IgD-negative memory B cell (primary cell): Measurements from ENCODE around the gene SIRPB1. TPM values are rescaled to one million over a fixed set of nuclear protein-coding genes. Genes with fewer than 3 reads are reported as not detected.
"Not testable (repeated sequence)": the region's sequence is repeated elsewhere in the genome, so short reads cannot be mapped to it uniquely, and the experiment has no call there.

Experiments
- H3K27ac Mint-ChIP-seq, 3 donors: one replicate each; pipeline ENCODE4 v1.8.0; 2020 to 2022; ENCODE audit warnings: mild to moderate bottlenecking in 3 of 3, mixed read lengths in 3 of 3, moderate library complexity in 1 of 3
- H3K27me3 Mint-ChIP-seq: one replicate; pipeline ENCODE4 v1.8.0; 2021; ENCODE audit warnings: mixed read lengths
- H3K36me3 Mint-ChIP-seq: one replicate; pipeline ENCODE4 v1.8.0; 2020; ENCODE audit warnings: mild to moderate bottlenecking, mixed read lengths
- H3K4me1 Mint-ChIP-seq, 3 donors: one replicate each; pipeline ENCODE4 v1.8.0; 2020 to 2022; ENCODE audit warnings: mixed read lengths in 3 of 3, mild to moderate bottlenecking in 1 of 3
- H3K4me3 Mint-ChIP-seq, 4 donors: one replicate each; pipeline ENCODE4 v1.8.0; 2020 to 2022; ENCODE audit warnings: mild to moderate bottlenecking in 4 of 4, mixed read lengths in 4 of 4, moderate library complexity in 3 of 4
- H3K9me3 Mint-ChIP-seq, 3 donors: one replicate each; pipeline ENCODE4 v1.8.0; 2020 to 2021; ENCODE audit warnings: mixed read lengths in 3 of 3, mild to moderate bottlenecking in 1 of 3
- polyA plus RNA-seq: library from polyadenylated mRNA; unstranded; fragments of 300-500 nt; fragmentation: Illumina TruSeq; gene quantifications from one replicate; pipeline ENCODE4 v1.2.3, GENCODE V29; 2021

SIRPB1 gene
- polyA plus RNA-seq, 1 donor from 2014 or later = 2.0 TPM

GRCh38 chr20:1651268-1652058 is 31.7 kb upstream of the SIRPB1 start:
- peaks cover 2% of the 10 kb centered on the region for H3K36me3 Mint-ChIP-seq

GRCh38 chr20:1648101-1648500 is 28.3 kb upstream of the SIRPB1 start:
- Mint-ChIP-seq H3K36me3 (peaks cover 2% of the 10 kb centered on the region), H3K4me1 (peaks cover 8 to 19% (median 15%) of the 10 kb centered on the region in 3 donors), H3K9me3 (peaks cover 0 to 4% (median 1%) of the 10 kb centered on the region in 3 donors), H3K27me3 (peaks cover 3% of the 10 kb centered on the region), H3K27ac (no peak overlapping the region), H3K4me3 (no peak overlapping the region)

More at GRCh38 chr20:1651268-1652058, 31.7 kb upstream of the SIRPB1 start:
- H3K4me3 Mint-ChIP-seq = peak overlapping the region in 1 of 4 donors; percentile 63
- H3K4me1 Mint-ChIP-seq = peaks cover 17 to 25% (median 19%) of the 10 kb centered on the region in 3 donors
- H3K27ac Mint-ChIP-seq = no peak overlapping the region
- peaks cover 3% of the 10 kb centered on the region for H3K27me3 Mint-ChIP-seq
- H3K9me3 Mint-ChIP-seq = peaks cover 1 to 9% (median 2%) of the 10 kb centered on the region in 3 donors

GRCh38 chr20:1646975-1647431 is 27.2 kb upstream of the SIRPB1 start:
- Mint-ChIP-seq H3K36me3 (peaks cover 2% of the 10 kb centered on the region), H3K27me3 (peaks cover 3% of the 10 kb centered on the region), H3K4me3 (no peak overlapping the region), H3K4me1 (peaks cover 8 to 16% (median 12%) of the 10 kb centered on the region in 3 donors), H3K27ac (no peak overlapping the region), H3K9me3 (no peaks in the 10 kb centered on the region)

- H3K9me3 Mint-ChIP-seq = peaks cover 0 to 2% (median 0%) of the 10 kb centered on the region in 3 donors
Measured at GRCh38 chr20:1644101-1644962, 24.5 kb upstream of the SIRPB1 start.

GRCh38 chr20:1638643-1639042 is 18.8 kb upstream of the SIRPB1 start:
- H3K27me3 Mint-ChIP-seq, H3K36me3 Mint-ChIP-seq, H3K9me3 Mint-ChIP-seq, H3K4me3 Mint-ChIP-seq, H3K27ac Mint-ChIP-seq: not testable (repeated sequence)
- H3K4me1 Mint-ChIP-seq = peaks cover 2 to 13% (median 9%) of the 10 kb centered on the region in 3 donors

More at GRCh38 chr20:1644101-1644962, 24.5 kb upstream of the SIRPB1 start:
- Mint-ChIP-seq H3K27me3 (no peaks in the 10 kb centered on the region), H3K36me3 (peaks cover 2% of the 10 kb centered on the region), H3K4me3 (no peak overlapping the region), H3K27ac (no peak overlapping the region), H3K4me1 (peaks cover under 1 to 6% (median 6%) of the 10 kb centered on the region in 3 donors)

GRCh38 chr20:1637755-1638154 is 17.9 kb upstream of the SIRPB1 start:
- no peak overlapping the region for H3K4me3 Mint-ChIP-seq
- H3K36me3 Mint-ChIP-seq = peaks cover 3% of the 10 kb centered on the region
- H3K27me3 Mint-ChIP-seq = no peaks in the 10 kb centered on the region
- H3K27ac Mint-ChIP-seq = no peak overlapping the region
- peaks cover 2 to 15% (median 9%) of the 10 kb centered on the region in 3 donors for H3K4me1 Mint-ChIP-seq
- peaks cover 0 to 2% (median 0%) of the 10 kb centered on the region in 3 donors for H3K9me3 Mint-ChIP-seq

- Mint-ChIP-seq H3K4me1 (peaks cover 6 to 19% (median 9%) of the 10 kb centered on the region in 3 donors), H3K4me3 (no peak overlapping the region), H3K36me3 (peaks cover 4% of the 10 kb centered on the region), H3K9me3 (peaks cover 0 to 2% (median 0%) of the 10 kb centered on the region in 3 donors), H3K27me3 (no peaks in the 10 kb centered on the region), H3K27ac (no peak overlapping the region)
Measured at GRCh38 chr20:1637226-1637625, 17.4 kb upstream of the SIRPB1 start.

- H3K27ac Mint-ChIP-seq = no peak overlapping the region
- peaks cover 4% of the 10 kb centered on the region for H3K36me3 Mint-ChIP-seq
- peaks cover 9 to 25% (median 12%) of the 10 kb centered on the region in 3 donors for H3K4me1 Mint-ChIP-seq
Measured at GRCh38 chr20:1636621-1637020, 16.8 kb upstream of the SIRPB1 start.

GRCh38 chr20:1635291-1635979 is 15.6 kb upstream of the SIRPB1 start:
- peaks cover 2% of the 10 kb centered on the region for H3K27me3 Mint-ChIP-seq
- no peak overlapping the region for H3K4me3 Mint-ChIP-seq
- peaks cover 9 to 26% (median 14%) of the 10 kb centered on the region in 3 donors for H3K4me1 Mint-ChIP-seq
- no peak overlapping the region for H3K27ac Mint-ChIP-seq
- peaks cover 4% of the 10 kb centered on the region for H3K36me3 Mint-ChIP-seq
- peaks cover 0 to 2% (median 0%) of the 10 kb centered on the region in 3 donors for H3K9me3 Mint-ChIP-seq

More at GRCh38 chr20:1636621-1637020, 16.8 kb upstream of the SIRPB1 start:
- Mint-ChIP-seq H3K4me3 (no peak overlapping the region), H3K27me3 (peaks cover 2% of the 10 kb centered on the region), H3K9me3 (peaks cover 0 to 2% (median 0%) of the 10 kb centered on the region in 3 donors)

GRCh38 chr20:1633535-1633934 is 13.7 kb upstream of the SIRPB1 start:
- H3K27ac Mint-ChIP-seq = peak overlapping the region in 1 of 3 donors; percentile 19
- no peaks in the 10 kb centered on the region for H3K9me3 Mint-ChIP-seq
- peaks cover 2% of the 10 kb centered on the region for H3K27me3 Mint-ChIP-seq
- peaks cover 0 to 14% (median 14%) of the 10 kb centered on the region in 3 donors for H3K4me1 Mint-ChIP-seq
- H3K36me3 Mint-ChIP-seq = peaks cover 2% of the 10 kb centered on the region
- no peak overlapping the region for H3K4me3 Mint-ChIP-seq

GRCh38 chr20:1632178-1632577 is 12.4 kb upstream of the SIRPB1 start:
- no peaks in the 10 kb centered on the region for H3K9me3 Mint-ChIP-seq
- H3K27ac Mint-ChIP-seq = no peak overlapping the region
- peak overlapping the region in 2 of 4 donors; percentile 1 to 8 for H3K4me3 Mint-ChIP-seq
- H3K36me3 Mint-ChIP-seq = peaks cover 2% of the 10 kb centered on the region
- peaks cover 0 to 14% (median 14%) of the 10 kb centered on the region in 3 donors for H3K4me1 Mint-ChIP-seq
- peaks cover 4% of the 10 kb centered on the region for H3K27me3 Mint-ChIP-seq

- Mint-ChIP-seq H3K27ac (no peak overlapping the region), H3K36me3 (peaks cover 2% of the 10 kb centered on the region), H3K9me3 (no peaks in the 10 kb centered on the region), H3K4me3 (peak overlapping the region in 1 of 4 donors; percentile 1), H3K4me1 (peaks cover 0 to 14% (median 14%) of the 10 kb centered on the region in 3 donors), H3K27me3 (peaks cover 4% of the 10 kb centered on the region)
Measured at GRCh38 chr20:1631309-1632151, 11.7 kb upstream of the SIRPB1 start.

- Mint-ChIP-seq H3K9me3 (no peaks in the 10 kb centered on the region), H3K27me3 (peaks cover 4% of the 10 kb centered on the region), H3K4me3 (no peak overlapping the region), H3K4me1 (peaks cover 0 to 20% (median 17%) of the 10 kb centered on the region in 3 donors), H3K36me3 (peaks cover 2% of the 10 kb centered on the region), H3K27ac (no peak overlapping the region)
Measured at GRCh38 chr20:1630186-1630585, 10.4 kb upstream of the SIRPB1 start.
